Thoracic aorta (tissue), 2 donors: ENCODE measurements around the gene REPIN1. TPM values are rescaled to one million over a fixed set of nuclear protein-coding genes. Genes with fewer than 3 reads are reported as not detected.

ENCODE experiments used
- ATAC-seq: fragments of 150-250 bp; one replicate; pipeline ENCODE4 v1.8.0; 2017; ENCODE audit warnings: low read depth; ENCODE audit not compliant: insufficient number of reproducible peaks, low FRiP score
- DNase-seq: peaks from one replicate; pipeline ENCODE4 v3.0.0-alpha.2; 2020; ENCODE audit warnings: low spot score
- H3K27ac ChIP-seq, 2 donors: fragments of 200-600 bp; sonication (generic); 1 replicate in 1 of 2; 2 replicates in 1 of 2; pipeline ENCODE4 v1.5.1; 2016; ENCODE audit warnings: mild to moderate bottlenecking in 2 of 2, moderate library complexity in 2 of 2
- H3K27me3 ChIP-seq: fragments of 200-600 bp; sonication (generic); replicated peaks from 2 replicates; pipeline ENCODE4 v1.6.0; 2016; ENCODE audit warnings: mild to moderate bottlenecking; ENCODE audit not compliant: insufficient read depth
- H3K36me3 ChIP-seq: fragments of 200-600 bp; sonication (generic); one replicate; pipeline ENCODE4 v1.5.1; 2016
- H3K4me1 ChIP-seq, 2 donors: fragments of 200-600 bp; sonication (generic); 1 replicate in 1 of 2; 2 replicates in 1 of 2; pipeline versions ENCODE4 v1.5.1 to v1.6.0; 2016; ENCODE audit warnings: low read depth in 2 of 2, mild to moderate bottlenecking in 1 of 2; ENCODE audit not compliant: control insufficient read depth in 1 of 2
- H3K4me3 ChIP-seq: fragments of 200-600 bp; sonication (generic); 2 replicates; pipeline ENCODE4 v1.5.1; 2016; ENCODE audit warnings: mild to moderate bottlenecking
- H3K9me3 ChIP-seq: fragments of 200-600 bp; sonication (generic); 2 replicates; pipeline ENCODE4 v1.5.1; 2016
- CTCF ChIP-seq: fragments of 200-600 bp; sonication (generic); IDR thresholded peaks from one replicate; pipeline ENCODE4 v1.5.1; 2019; ENCODE audit warnings: antibody characterized with exemption
- total RNA-seq, 2 donors: library from RNA; depleted of rRNA; stranded (reverse); fragments of >200 nt; gene quantifications; one replicate each; pipeline versions ENCODE4 v1.1.0 to v1.2.3, GENCODE V29; 2016

The REPIN1 gene
- total RNA-seq, 2 donors from 2014 or later: 80.0 to 82.3 TPM

- no peaks in the 10 kb centered on the region for H3K4me1 ChIP-seq
- no peak for TF ChIP-seq CTCF
- H3K9me3 ChIP-seq: no peaks in the 10 kb centered on the region
- H3K27ac ChIP-seq: no peak overlapping the region
- DNase-seq (no peak), ATAC-seq (no peak)
- no peaks in the 10 kb centered on the region for H3K27me3 ChIP-seq
- H3K4me3 ChIP-seq: no peak overlapping the region
- H3K36me3 ChIP-seq: no peaks in the 10 kb centered on the region
These were observed 28.2 kb downstream of the REPIN1 start for GRCh38 chr7:150396851-150397260.

GRCh38 chr7:150397346-150398107, 28.9 kb downstream of the REPIN1 start:
- Histone ChIP-seq H3K4me1 (no peaks in the 10 kb centered on the region), H3K4me3 (no peak overlapping the region), H3K9me3 (no peaks in the 10 kb centered on the region), H3K27ac (no peak overlapping the region), H3K36me3 (no peaks in the 10 kb centered on the region), H3K27me3 (no peaks in the 10 kb centered on the region)
- no peak for TF ChIP-seq CTCF
- no peak for ATAC-seq
- no peak for DNase-seq

GRCh38 chr7:150398108-150398964, 29.7 kb downstream of the REPIN1 start:
- Histone ChIP-seq H3K4me3 (no peak overlapping the region), H3K27ac (no peak overlapping the region), H3K4me1 (no peaks in the 10 kb centered on the region), H3K9me3 (no peaks in the 10 kb centered on the region), H3K27me3 (no peaks in the 10 kb centered on the region), H3K36me3 (no peaks in the 10 kb centered on the region)
- no peak for TF ChIP-seq CTCF
- ATAC-seq: no peak
- DNase-seq: no peak

- no peak for TF ChIP-seq CTCF
- Histone ChIP-seq H3K4me1 (peaks cover 0 to 6% of the 10 kb centered on the region in 2 donors), H3K27ac (no peak overlapping the region), H3K9me3 (no peaks in the 10 kb centered on the region), H3K36me3 (no peaks in the 10 kb centered on the region), H3K27me3 (no peaks in the 10 kb centered on the region), H3K4me3 (no peak overlapping the region)
- ATAC-seq (no peak), DNase-seq (no peak)
These were observed 30.3 kb downstream of the REPIN1 start for GRCh38 chr7:150398965-150399320.

- no peaks in the 10 kb centered on the region for H3K27me3 ChIP-seq
- DNase-seq: no peak
- H3K4me3 ChIP-seq: no peak overlapping the region
- H3K27ac ChIP-seq: no peak overlapping the region
- no peaks in the 10 kb centered on the region for H3K36me3 ChIP-seq
- no peak for TF ChIP-seq CTCF
- H3K9me3 ChIP-seq: no peaks in the 10 kb centered on the region
- H3K4me1 ChIP-seq: peaks cover 3 to 11% of the 10 kb centered on the region in 2 donors
- no peak for ATAC-seq
These were observed 30.9 kb downstream of the REPIN1 start for GRCh38 chr7:150399421-150400007.
